ENCODE results near the gene SNRPN. TPM values are rescaled to one million over a fixed set of nuclear protein-coding genes. Genes with fewer than 3 reads are reported as not detected.

The SNRPN gene
- total RNA-seq, 2 experiments from 2014 or later, result 69.5 to 74.5 TPM

DNA sequence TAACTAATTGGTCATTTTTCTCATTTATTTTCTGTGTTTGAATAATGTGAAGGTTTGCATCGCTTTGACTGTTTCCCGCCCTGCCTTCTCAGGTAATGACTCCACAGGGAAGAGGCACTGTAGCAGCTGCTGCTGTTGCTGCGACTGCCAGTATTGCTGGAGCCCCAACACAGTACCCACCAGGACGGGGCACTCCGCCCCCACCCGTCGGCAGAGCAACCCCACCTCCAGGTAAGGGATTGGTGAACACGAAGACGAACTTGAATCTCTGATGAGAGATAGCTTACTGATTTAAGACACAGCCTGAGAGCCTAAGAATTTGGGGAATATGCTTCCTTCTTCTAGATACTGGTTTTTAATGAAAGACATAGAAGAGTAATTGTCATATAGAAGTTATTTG lies 22.9 kb downstream of the SNRPN start:
- TF ChIP-seq, protein P1, sequence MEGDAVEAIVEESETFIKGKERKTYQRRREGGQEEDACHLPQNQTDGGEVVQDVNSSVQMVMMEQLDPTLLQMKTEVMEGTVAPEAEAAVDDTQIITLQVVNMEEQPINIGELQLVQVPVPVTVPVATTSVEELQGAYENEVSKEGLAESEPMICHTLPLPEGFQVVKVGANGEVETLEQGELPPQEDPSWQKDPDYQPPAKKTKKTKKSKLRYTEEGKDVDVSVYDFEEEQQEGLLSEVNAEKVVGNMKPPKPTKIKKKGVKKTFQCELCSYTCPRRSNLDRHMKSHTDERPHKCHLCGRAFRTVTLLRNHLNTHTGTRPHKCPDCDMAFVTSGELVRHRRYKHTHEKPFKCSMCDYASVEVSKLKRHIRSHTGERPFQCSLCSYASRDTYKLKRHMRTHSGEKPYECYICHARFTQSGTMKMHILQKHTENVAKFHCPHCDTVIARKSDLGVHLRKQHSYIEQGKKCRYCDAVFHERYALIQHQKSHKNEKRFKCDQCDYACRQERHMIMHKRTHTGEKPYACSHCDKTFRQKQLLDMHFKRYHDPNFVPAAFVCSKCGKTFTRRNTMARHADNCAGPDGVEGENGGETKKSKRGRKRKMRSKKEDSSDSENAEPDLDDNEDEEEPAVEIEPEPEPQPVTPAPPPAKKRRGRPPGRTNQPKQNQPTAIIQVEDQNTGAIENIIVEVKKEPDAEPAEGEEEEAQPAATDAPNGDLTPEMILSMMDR (IDR thresholded peaks at IDR 0.05), result no peak
- no peaks in the 10 kb centered on the region for H3K4me1 Mint-ChIP-seq (ENCODE audit: low read depth)
- H3K9me3 Mint-ChIP-seq, result peaks cover 31% of the 10 kb centered on the region
- ATAC-seq (ENCODE audit: poor library complexity) (no peak), DNase-seq (no peak)
- Histone ChIP-seq H3K4me1 (ENCODE audit: insufficient read depth, low read length) (no peaks in the 10 kb centered on the region), H3K4me3 (ENCODE audit: low read length) (no peak overlapping the region), H3K36me3 (ENCODE audit: insufficient read depth, low read length) (peaks cover 81% of the 10 kb centered on the region), H3K27me3 (ENCODE audit: control insufficient read depth in 1 of 2, insufficient read depth in 2 of 2, low read length in 2 of 2) (no peaks in the 10 kb centered on the region), H3K27ac (ENCODE audit: low read depth in 1 of 2, low read length in 2 of 2) (no peak overlapping the region), H3K9me3 (ENCODE audit: control insufficient read depth in 1 of 2, insufficient read depth in 1 of 2, low read length in 2 of 2) (peaks cover 41 to 74% of the 10 kb centered on the region in 2 experiments)
- no peaks in the 10 kb centered on the region for H3K27me3 Mint-ChIP-seq
- POLR2A ChIA-PET, result no interaction called here
- no peak overlapping the region for H3K27ac Mint-ChIP-seq
- no peak overlapping the region for H3K4me3 Mint-ChIP-seq
- intact Hi-C loops (cut with DNase I, micrococcal nuclease), result no loop called here
- peaks cover 99% of the 10 kb centered on the region for H3K36me3 Mint-ChIP-seq (ENCODE audit: low read depth)
- CTCF ChIA-PET, result no interaction called here

- Mint-ChIP-seq H3K36me3 (ENCODE audit: low read depth) (peaks cover 100% of the 10 kb centered on the region), H3K9me3 (peaks cover 22% of the 10 kb centered on the region), H3K27me3 (no peaks in the 10 kb centered on the region), H3K4me3 (no peak overlapping the region), H3K27ac (no peak overlapping the region), H3K4me1 (ENCODE audit: low read depth) (no peaks in the 10 kb centered on the region)
- no peak overlapping the region for H3K4me3 ChIP-seq (ENCODE audit: low read length)
- H3K27me3 ChIP-seq (ENCODE audit: control insufficient read depth in 1 of 2, insufficient read depth in 2 of 2, low read length in 2 of 2), result no peaks in the 10 kb centered on the region
- ATAC-seq (ENCODE audit: poor library complexity) (no peak), DNase-seq (no peak)
- peaks cover 25 to 77% of the 10 kb centered on the region in 2 experiments for H3K9me3 ChIP-seq (ENCODE audit: control insufficient read depth in 1 of 2, insufficient read depth in 1 of 2, low read length in 2 of 2)
- intact Hi-C loops (cut with DNase I, micrococcal nuclease), result no loop called here
- ChIA-PET POLR2A (no interaction called here), CTCF (no interaction called here)
- H3K27ac ChIP-seq (ENCODE audit: low read depth in 1 of 2, low read length in 2 of 2), result no peak overlapping the region
- peaks cover 80% of the 10 kb centered on the region for H3K36me3 ChIP-seq (ENCODE audit: insufficient read depth, low read length)
- no peaks in the 10 kb centered on the region for H3K4me1 ChIP-seq (ENCODE audit: insufficient read depth, low read length)
- TF ChIP-seq, protein P1 (IDR thresholded peaks at IDR 0.05), result no peak
Measured at GRCh38 chr15:24985224-24985623, 30.4 kb downstream of the SNRPN start.

DNA sequence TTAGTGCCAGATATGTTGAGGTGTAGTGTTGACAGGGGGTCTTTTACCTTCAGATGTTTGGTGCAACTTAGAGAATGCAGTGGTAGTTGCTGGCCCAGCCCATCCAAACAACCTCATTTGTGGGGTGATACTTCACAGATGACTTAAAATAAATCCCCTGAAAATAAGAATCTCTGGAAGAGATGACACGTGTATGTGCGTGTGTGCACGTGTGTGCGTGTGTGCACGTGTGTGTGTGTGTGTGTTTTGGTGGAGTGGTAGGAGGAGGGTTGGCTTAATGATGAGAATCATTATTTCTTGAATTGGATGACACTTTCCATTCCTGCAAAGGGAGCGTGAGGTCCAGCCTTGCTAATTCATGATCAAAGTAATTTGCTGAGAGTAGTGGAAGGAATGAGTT lies 31.9 kb downstream of the SNRPN start:
- Histone ChIP-seq H3K27me3 (ENCODE audit: control insufficient read depth in 1 of 2, insufficient read depth in 2 of 2, low read length in 2 of 2) (no peaks in the 10 kb centered on the region), H3K27ac (ENCODE audit: low read depth in 1 of 2, low read length in 2 of 2) (no peak overlapping the region), H3K36me3 (ENCODE audit: insufficient read depth, low read length) (peaks cover 70% of the 10 kb centered on the region), H3K9me3 (ENCODE audit: control insufficient read depth in 1 of 2, insufficient read depth in 1 of 2, low read length in 2 of 2) (peaks cover 17 to 78% of the 10 kb centered on the region in 2 experiments), H3K4me1 (ENCODE audit: insufficient read depth, low read length) (no peaks in the 10 kb centered on the region), H3K4me3 (ENCODE audit: low read length) (no peak overlapping the region)
- H3K27ac Mint-ChIP-seq, result no peak overlapping the region
- TF ChIP-seq, protein P1 (IDR thresholded peaks at IDR 0.05), result no peak
- H3K4me1 Mint-ChIP-seq (ENCODE audit: low read depth), result no peaks in the 10 kb centered on the region
- no peak for ATAC-seq (ENCODE audit: poor library complexity)
- peaks cover 100% of the 10 kb centered on the region for H3K36me3 Mint-ChIP-seq (ENCODE audit: low read depth)
- no peak overlapping the region for H3K4me3 Mint-ChIP-seq
- ChIA-PET POLR2A (no interaction called here), CTCF (no interaction called here)
- H3K27me3 Mint-ChIP-seq, result no peaks in the 10 kb centered on the region
- DNase-seq, result no peak
- intact Hi-C loops (cut with DNase I, micrococcal nuclease), result no loop called here
- H3K9me3 Mint-ChIP-seq, result peaks cover 19% of the 10 kb centered on the region

Measured in CD4-positive, alpha-beta T cell (primary cell).